Naive thymus-derived CD4-positive, alpha-beta T cell (primary cell): Measurements from ENCODE around the gene GRK5. TPM values are rescaled to one million over a fixed set of nuclear protein-coding genes. Genes with fewer than 3 reads are reported as not detected.
"Not testable (repeated sequence)": the region's sequence is repeated elsewhere in the genome, so short reads cannot be mapped to it uniquely, and the experiment has no call there.

Experiments used
- ATAC-seq: fragments of 150-1000 bp; cut with Tn5 transposase; 2 replicates; pipeline ENCODE4 v1.10.0; 2021; ENCODE audit warnings: mild to moderate bottlenecking, moderate library complexity
- CTCF ChIA-PET: fragments of 350-600 bp; sonication (Branson Sonifier 250); formaldehyde crosslinking; loops from one replicate; lab custom pipeline; 2021; ENCODE audit warnings: antibody characterized with exemption; lab: Charles Lee
- POLR2A ChIA-PET: fragments of 350-600 bp; sonication (Branson Sonifier 250); formaldehyde crosslinking; loops from one replicate; lab custom pipeline; 2021; ENCODE audit warnings: antibody characterized with exemption, inconsistent platforms; lab: Charles Lee
- DNase-seq, 9 donors: peaks; one replicate each; pipeline versions ENCODE4 v3.0.0 to v3.0.0-alpha.2; 2020 to 2022; ENCODE audit warnings: mixed read lengths in 1 of 9
- H3K27ac ChIP-seq: one replicate; pipeline ENCODE4 v1.7.0; 2013; ENCODE audit warnings: mild to moderate bottlenecking, low read depth, low read length, moderate library complexity
- H3K27me3 ChIP-seq, 2 donors: one replicate each; pipeline ENCODE4 v1.7.0; 2013; ENCODE audit warnings: low read length in 2 of 2, mild to moderate bottlenecking in 2 of 2, moderate library complexity in 2 of 2; ENCODE audit not compliant: control insufficient read depth in 2 of 2, insufficient read depth in 2 of 2
- H3K36me3 ChIP-seq, 3 experiments: 1 replicate in 2 of 3; 2 replicates in 1 of 3; pipeline ENCODE4 v1.7.0; 2013; ENCODE audit warnings: low read length in 3 of 3, mild to moderate bottlenecking in 3 of 3, moderate library complexity in 1 of 3; ENCODE audit not compliant: insufficient read depth in 3 of 3, control insufficient read depth in 2 of 3
- H3K4me1 ChIP-seq, 2 donors: one replicate each; pipeline ENCODE4 v1.7.0; 2013; ENCODE audit warnings: low read length in 2 of 2, mild to moderate bottlenecking in 2 of 2, moderate library complexity in 1 of 2; ENCODE audit not compliant: control insufficient read depth in 2 of 2, insufficient read depth in 2 of 2
- H3K4me3 ChIP-seq: 2 replicates; pipeline ENCODE4 v1.7.0; 2013; ENCODE audit warnings: mild to moderate bottlenecking, low read length
- H3K9me3 ChIP-seq, 3 experiments: 1 replicate in 2 of 3; 2 replicates in 1 of 3; pipeline ENCODE4 v1.7.0; 2013; ENCODE audit warnings: low read length in 3 of 3; ENCODE audit not compliant: control insufficient read depth in 2 of 3
- H3K27ac Mint-ChIP-seq, 9 donors: one replicate each; pipeline ENCODE4 v1.8.0; 2020 to 2022; ENCODE audit warnings: mixed read lengths in 9 of 9, mild to moderate bottlenecking in 8 of 9, moderate library complexity in 5 of 9, inconsistent platforms in 2 of 9
- H3K27me3 Mint-ChIP-seq, 5 donors: one replicate each; pipeline ENCODE4 v1.8.0; 2021 to 2022; ENCODE audit warnings: mixed read lengths in 5 of 5, mild to moderate bottlenecking in 1 of 5
- H3K36me3 Mint-ChIP-seq, 5 donors: one replicate each; pipeline ENCODE4 v1.8.0; 2020 to 2022; ENCODE audit warnings: mixed read lengths in 5 of 5, mild to moderate bottlenecking in 3 of 5, inconsistent platforms in 1 of 5
- H3K4me1 Mint-ChIP-seq, 7 donors: one replicate each; pipeline ENCODE4 v1.8.0; 2020 to 2022; ENCODE audit warnings: mixed read lengths in 7 of 7, mild to moderate bottlenecking in 3 of 7, inconsistent platforms in 1 of 7
- H3K4me3 Mint-ChIP-seq, 10 donors: one replicate each; pipeline ENCODE4 v1.8.0; 2020 to 2022; ENCODE audit warnings: mild to moderate bottlenecking in 10 of 10, mixed read lengths in 10 of 10, moderate library complexity in 6 of 10, inconsistent platforms in 2 of 10
- H3K9me3 Mint-ChIP-seq, 11 donors: one replicate each; pipeline ENCODE4 v1.8.0; 2020 to 2022; ENCODE audit warnings: mixed read lengths in 11 of 11, mild to moderate bottlenecking in 4 of 11, inconsistent platforms in 1 of 11, moderate library complexity in 1 of 11
- intact Hi-C, 2 donors: fragments of 100-400 bp; cut with micrococcal nuclease; formaldehyde crosslinking; loops; one replicate each; pipeline ENCODE4 v1.15.1; 2023
- polyA plus RNA-seq, 2 donors: library from polyadenylated mRNA; unstranded; fragments of 300-500 nt; fragmentation: Illumina TruSeq; gene quantifications; one replicate each; pipeline ENCODE4 v1.2.3, GENCODE V29; 2021
- total RNA-seq, 6 experiments: library from RNA in 5 of 6; stranded (reverse) in 5 of 6; gene quantifications; 1 replicate in 5 of 6; 2 replicates in 1 of 6; pipeline ENCODE4 v1.2.3 and lab custom pipeline; 2021 to 2026

The GRK5 gene
- total and polyA plus RNA-seq, 7 experiments from 2014 or later: 16.4 to 45.2 (median 30.3) TPM

DNA sequence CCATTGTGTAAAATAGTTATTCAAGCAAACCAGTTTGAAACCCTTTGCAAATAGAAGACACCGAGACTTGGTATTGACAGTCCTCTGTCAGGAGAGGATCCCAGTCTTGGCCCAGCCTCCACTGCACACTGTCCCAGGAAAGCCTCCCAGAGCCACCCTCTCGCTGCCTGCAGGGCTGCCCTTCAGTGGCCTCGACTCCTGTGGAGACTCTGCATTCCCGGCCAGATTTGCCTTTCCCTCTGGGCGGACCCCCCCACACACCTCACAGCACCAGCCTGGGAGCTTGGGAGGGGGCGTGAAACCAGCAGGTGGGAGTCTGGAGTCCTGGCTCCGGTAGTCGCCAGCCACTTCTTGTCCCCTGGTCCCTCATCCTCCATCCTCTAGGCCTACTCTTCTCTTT, 48.7 kb downstream of the GRK5 start:
- Mint-ChIP-seq H3K9me3 (peaks cover 0 to 5% (median 0%) of the 10 kb centered on the region in 11 donors), H3K4me1 (peaks cover 20 to 52% (median 44%) of the 10 kb centered on the region in 7 donors), H3K27ac (no peak overlapping the region), H3K4me3 (no peak overlapping the region), H3K27me3 (no peaks in the 10 kb centered on the region), H3K36me3 (peaks cover 0 to 15% (median 9%) of the 10 kb centered on the region in 5 donors)
- Histone ChIP-seq H3K4me1 (no peaks in the 10 kb centered on the region), H3K27me3 (no peaks in the 10 kb centered on the region), H3K27ac (no peak overlapping the region), H3K36me3 (no peaks in the 10 kb centered on the region), H3K9me3 (no peaks in the 10 kb centered on the region), H3K4me3 (no peak overlapping the region)
- no peak for DNase-seq
- ChIA-PET POLR2A (interaction anchor here (1.2 kb wide), 1 partner anchor 33 kb away, joined by 5 read pairs; no protein-coding TSS in a partner anchor), CTCF (interaction anchor here (0.6 kb wide), 1 partner anchor 347 kb away, joined by 3 read pairs; no protein-coding TSS in a partner anchor)
- no peak for ATAC-seq
- intact Hi-C loops: no loop called here

DNA sequence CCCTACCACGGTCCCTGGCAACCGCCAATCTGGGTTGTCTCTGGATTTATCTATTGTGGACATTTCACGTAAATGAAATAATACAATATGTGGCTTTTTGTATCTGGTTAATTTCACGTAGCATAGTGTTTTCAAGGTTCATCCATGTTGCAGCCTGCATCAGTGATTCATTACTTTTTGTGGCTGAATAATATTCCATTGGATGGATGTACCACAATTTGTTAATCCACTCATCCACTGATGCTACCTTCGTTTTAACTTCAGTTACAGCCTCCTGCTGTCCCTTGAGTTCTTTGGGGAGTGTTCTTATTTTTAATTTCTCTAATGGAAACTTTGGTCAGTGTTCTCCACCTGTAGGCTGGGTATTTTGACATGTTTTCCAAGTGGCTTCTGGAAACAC, 49.5 kb downstream of the GRK5 start:
- H3K27me3 Mint-ChIP-seq: no peaks in the 10 kb centered on the region
- no peaks in the 10 kb centered on the region for H3K36me3 ChIP-seq
- H3K27ac ChIP-seq: no peak overlapping the region
- ATAC-seq (no peak), DNase-seq (no peak)
- H3K27ac Mint-ChIP-seq: peak overlapping the region in 4 of 9 donors; percentile 12 to 57 (median 40)
- POLR2A ChIA-PET: no interaction called here
- no peaks in the 10 kb centered on the region for H3K9me3 ChIP-seq
- intact Hi-C loops: no loop called here
- H3K4me1 ChIP-seq: no peaks in the 10 kb centered on the region
- CTCF ChIA-PET: no interaction called here
- H3K4me1 Mint-ChIP-seq: peaks cover 20 to 47% (median 40%) of the 10 kb centered on the region in 7 donors
- peaks cover 0 to 5% (median 0%) of the 10 kb centered on the region in 11 donors for H3K9me3 Mint-ChIP-seq
- H3K4me3 ChIP-seq: no peak overlapping the region
- peaks cover 0 to 17% (median 11%) of the 10 kb centered on the region in 5 donors for H3K36me3 Mint-ChIP-seq
- no peaks in the 10 kb centered on the region for H3K27me3 ChIP-seq
- H3K4me3 Mint-ChIP-seq: no peak overlapping the region

DNA sequence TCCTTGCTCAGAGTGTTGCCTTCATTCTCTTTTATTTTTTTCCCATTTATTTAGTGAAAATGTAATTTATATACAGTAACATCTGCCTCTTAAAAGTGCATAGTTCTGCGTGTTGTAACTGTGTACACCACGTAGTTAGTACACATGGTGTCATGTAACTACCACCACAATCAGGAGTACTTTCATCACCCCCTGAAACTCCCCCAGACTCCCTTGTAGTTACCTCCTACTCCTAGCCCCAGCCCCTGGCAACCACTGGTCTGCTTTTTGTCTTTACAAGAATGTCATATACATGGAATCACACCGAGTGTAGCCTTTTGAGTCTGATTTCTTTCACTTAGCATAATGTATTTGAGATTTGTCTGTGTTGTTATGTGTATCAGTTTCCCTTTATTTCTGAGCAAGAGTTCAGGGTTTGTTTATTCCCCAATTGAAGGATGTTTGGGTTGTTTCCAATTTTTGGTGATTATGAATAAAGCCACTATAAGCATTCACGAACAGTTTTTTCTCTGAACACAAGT, 50.6 kb downstream of the GRK5 start:
- POLR2A ChIA-PET: interaction anchor here (0.6 kb wide), 1 partner anchor 9 kb away, joined by 4 read pairs; no protein-coding TSS in a partner anchor
- Mint-ChIP-seq H3K27ac (peak overlapping the region in 7 of 9 donors; percentile 0 to 70 (median 5)), H3K4me3 (no peak overlapping the region)

DNA sequence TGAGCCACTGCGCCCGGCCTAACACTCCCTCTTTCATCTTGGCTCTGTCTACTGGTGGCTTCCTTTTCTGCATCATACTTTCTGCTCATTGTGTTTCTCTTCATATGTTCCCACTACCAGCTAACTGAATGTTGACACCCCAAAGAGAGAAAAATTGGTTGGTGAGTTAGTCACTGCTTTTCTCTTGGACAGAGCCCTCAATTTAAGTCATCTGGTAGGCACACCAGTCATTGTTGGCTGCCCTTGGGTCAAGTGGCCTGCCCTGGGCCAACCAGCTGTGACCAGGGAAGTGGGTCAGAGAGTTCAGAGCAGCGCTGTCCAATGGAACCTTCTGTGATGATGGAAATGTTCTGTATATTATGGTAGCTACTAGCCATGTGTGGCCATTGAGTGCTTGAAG, 52.0 kb downstream of the GRK5 start:
- Histone ChIP-seq H3K9me3 (no peaks in the 10 kb centered on the region), H3K36me3 (no peaks in the 10 kb centered on the region), H3K27ac (no peak overlapping the region), H3K27me3 (no peaks in the 10 kb centered on the region), H3K4me3 (no peak overlapping the region), H3K4me1 (peaks cover 0 to 4% of the 10 kb centered on the region in 2 donors)
- CTCF ChIA-PET: interaction anchor here (0.6 kb wide), 1 partner anchor 65 kb away, joined by 3 read pairs; no protein-coding TSS in a partner anchor
- Mint-ChIP-seq H3K36me3 (peaks cover 0 to 21% (median 13%) of the 10 kb centered on the region in 5 donors), H3K4me3 (peak overlapping the region in 1 of 10 donors; percentile 37), H3K27me3 (no peaks in the 10 kb centered on the region), H3K4me1 (peaks cover 2 to 35% (median 28%) of the 10 kb centered on the region in 7 donors), H3K27ac (peak overlapping the region in 4 of 9 donors; percentile 2 to 47 (median 34)), H3K9me3 (peaks cover 0 to 5% (median 0%) of the 10 kb centered on the region in 11 donors)
- POLR2A ChIA-PET: no interaction called here
- DNase-seq (no peak), ATAC-seq (no peak)
- intact Hi-C loops: no loop called here

More for the DNA sequence above, 50.6 kb downstream of the GRK5 start:
- CTCF ChIA-PET: no interaction called here
- Mint-ChIP-seq H3K27me3 (no peaks in the 10 kb centered on the region), H3K9me3 (peaks cover 0 to 5% (median 0%) of the 10 kb centered on the region in 11 donors), H3K4me1 (peaks cover 14 to 39% (median 31%) of the 10 kb centered on the region in 7 donors), H3K36me3 (peaks cover 0 to 18% (median 10%) of the 10 kb centered on the region in 5 donors)
- ATAC-seq (no peak), DNase-seq (no peak)
- intact Hi-C loops: no loop called here
- H3K27ac ChIP-seq: no peak overlapping the region
- no peaks in the 10 kb centered on the region for H3K9me3 ChIP-seq
- H3K4me1 ChIP-seq: no peaks in the 10 kb centered on the region
- no peak overlapping the region for H3K4me3 ChIP-seq
- no peaks in the 10 kb centered on the region for H3K36me3 ChIP-seq
- H3K27me3 ChIP-seq: no peaks in the 10 kb centered on the region

DNA sequence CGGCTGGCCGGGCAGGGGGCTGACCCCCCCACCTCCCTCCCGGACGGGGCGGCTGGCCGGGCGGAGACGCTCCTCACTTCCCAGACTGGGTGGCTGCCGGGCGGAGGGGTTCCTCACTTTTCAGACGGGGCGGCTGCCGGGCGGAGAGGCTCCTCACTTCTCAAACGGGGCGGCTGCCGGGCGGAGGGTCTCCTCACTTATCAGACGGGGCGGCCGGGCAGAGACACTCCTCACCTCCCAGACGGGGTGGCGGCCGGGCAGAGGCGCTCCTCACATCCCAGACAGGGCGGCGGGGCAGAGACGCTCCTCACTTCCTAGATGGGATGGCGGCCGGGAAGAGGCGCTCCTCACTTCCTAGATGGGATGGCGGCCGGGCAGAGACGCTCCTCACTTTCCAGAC, 53.6 kb downstream of the GRK5 start:
- H3K27ac ChIP-seq, H3K9me3 Mint-ChIP-seq, H3K27me3 ChIP-seq, DNase-seq, H3K4me1 ChIP-seq, ATAC-seq, CTCF ChIA-PET, H3K36me3 ChIP-seq, H3K4me3 Mint-ChIP-seq, H3K4me3 ChIP-seq, H3K9me3 ChIP-seq, POLR2A ChIA-PET, H3K27ac Mint-ChIP-seq, intact Hi-C loops, H3K27me3 Mint-ChIP-seq: not testable (repeated sequence)
- Mint-ChIP-seq H3K4me1 (peaks cover 0 to 33% (median 28%) of the 10 kb centered on the region in 7 donors), H3K36me3 (peaks cover 0 to 26% (median 13%) of the 10 kb centered on the region in 5 donors)

DNA sequence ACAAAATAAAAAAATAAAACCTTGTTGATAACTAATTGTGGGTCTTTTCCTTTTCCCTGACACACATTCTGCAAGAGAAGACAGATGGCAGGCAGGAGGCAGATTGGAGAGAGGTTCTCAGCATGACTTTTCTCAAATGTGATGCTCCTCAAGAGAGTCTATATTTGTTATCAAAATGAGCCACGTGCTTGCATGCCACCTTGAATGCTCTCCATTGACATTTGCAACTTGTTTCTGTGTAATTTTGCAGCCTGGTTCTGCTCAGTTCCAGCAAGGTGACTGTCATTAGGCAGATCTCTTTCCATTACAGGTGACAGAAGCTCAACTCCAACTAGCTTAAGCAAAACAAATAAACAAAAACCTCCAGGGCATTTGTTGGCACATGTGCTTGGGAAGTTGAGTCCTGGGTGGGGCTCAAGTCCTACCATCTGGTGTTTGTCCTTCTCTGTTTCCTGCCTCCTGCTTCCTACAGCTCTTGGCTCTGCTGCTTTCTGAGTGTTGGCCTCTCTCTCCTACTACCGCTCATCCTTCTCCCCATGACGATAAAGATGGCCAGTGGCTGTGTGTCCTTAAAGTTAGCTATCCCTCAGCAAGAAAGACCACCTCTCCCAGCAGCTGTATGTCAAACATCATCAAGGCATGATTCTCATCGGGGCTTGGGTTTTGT, 56.7 kb downstream of the GRK5 start:
- peak overlapping the region in 8 of 9 donors; percentile 14 to 97 (median 42) for H3K27ac Mint-ChIP-seq
- POLR2A ChIA-PET: interaction anchor here (0.7 kb wide), 1 partner anchor 57 kb away, joined by 3 read pairs; the partner anchor contains the start of gene GRK5

More for the DNA sequence above, 56.7 kb downstream of the GRK5 start:
- ATAC-seq (no peak), DNase-seq (no peak)
- no peak overlapping the region for H3K4me3 Mint-ChIP-seq
- intact Hi-C loops: no loop called here
- H3K36me3 ChIP-seq: peaks cover 0 to 7% (median 0%) of the 10 kb centered on the region in 3 experiments
- CTCF ChIA-PET: no interaction called here
- H3K4me3 ChIP-seq: no peak overlapping the region
- H3K27ac ChIP-seq: no peak overlapping the region
- no peaks in the 10 kb centered on the region for H3K9me3 ChIP-seq
- peaks cover 0 to 2% (median 0%) of the 10 kb centered on the region in 11 donors for H3K9me3 Mint-ChIP-seq
- peaks cover 0 to 19% (median 5%) of the 10 kb centered on the region in 5 donors for H3K36me3 Mint-ChIP-seq
- H3K27me3 Mint-ChIP-seq: no peaks in the 10 kb centered on the region
- H3K27me3 ChIP-seq: no peaks in the 10 kb centered on the region
- H3K4me1 ChIP-seq: peaks cover 15 to 21% of the 10 kb centered on the region in 2 donors
- peaks cover 7 to 35% (median 33%) of the 10 kb centered on the region in 7 donors for H3K4me1 Mint-ChIP-seq
